Stimulated activated effector memory CD8-positive, alpha-beta T cell treated with anti-CD3 and anti-CD28 coated beads, Interleukin-12 subunit alpha, Interleukin-12 subunit beta, amount 100 ng/mL, for 72 hours (primary cell): ENCODE data around the gene USP12.

ENCODE experiments used
- ATAC-seq: fragments of 150-1000 bp; cut with Tn5 transposase; 2 replicates; pipeline ENCODE4 v1.10.0; 2021
- DNase-seq, 2 donors: peaks; one replicate each; pipeline ENCODE4 v3.0.0; 2021 to 2022; ENCODE audit warnings: low spot score in 2 of 2
- H3K27ac Mint-ChIP-seq: one replicate; pipeline ENCODE4 v1.8.0; 2022; ENCODE audit warnings: mild to moderate bottlenecking, mixed read lengths
- H3K36me3 Mint-ChIP-seq: one replicate; pipeline ENCODE4 v1.8.0; 2022; ENCODE audit warnings: mild to moderate bottlenecking, mixed read lengths
- H3K4me1 Mint-ChIP-seq: one replicate; pipeline ENCODE4 v1.8.0; 2022; ENCODE audit warnings: mixed read lengths
- H3K4me3 Mint-ChIP-seq: one replicate; pipeline ENCODE4 v1.8.0; 2022; ENCODE audit warnings: mild to moderate bottlenecking, mixed read lengths
- H3K9me3 Mint-ChIP-seq: one replicate; pipeline ENCODE4 v1.8.0; 2022; ENCODE audit warnings: mixed read lengths

USP12 gene

DNA sequence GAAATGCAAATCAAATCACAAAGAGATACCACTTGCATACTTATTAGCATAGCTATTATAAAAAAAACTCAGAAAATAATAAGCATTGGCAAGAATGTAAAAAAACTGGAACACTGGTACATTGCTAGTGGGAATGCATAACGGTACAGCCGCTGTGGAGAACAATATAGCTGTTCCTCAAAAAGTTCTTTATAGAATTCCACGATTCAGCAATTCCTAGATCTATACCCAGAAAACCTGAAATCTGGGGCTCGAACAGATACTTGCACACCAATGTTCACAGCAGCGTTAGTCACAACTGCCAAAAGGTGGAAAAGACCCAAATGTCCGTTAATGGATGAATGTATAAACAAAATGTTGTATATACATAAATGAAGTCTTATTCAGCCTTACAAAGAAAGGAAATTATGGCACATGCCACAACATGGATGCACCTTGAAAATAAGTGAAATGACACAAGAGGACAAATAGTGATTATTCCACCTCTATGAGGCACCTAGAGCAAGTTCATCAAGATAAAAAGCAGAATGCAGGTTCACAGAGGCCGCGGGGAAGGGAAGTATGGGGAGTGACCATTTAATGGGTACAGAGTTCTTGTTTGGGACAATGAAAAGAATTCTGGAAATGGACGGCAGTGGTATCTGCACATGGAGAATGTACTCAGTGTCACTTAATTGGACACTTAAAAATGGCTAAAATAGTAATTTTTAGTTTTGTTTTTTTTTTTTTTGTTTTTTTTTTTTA lies 107.2 kb downstream of the USP12 start:
- DNase-seq (no peak), ATAC-seq (no peak)
- peaks cover 54% of the 10 kb centered on the region for H3K36me3 Mint-ChIP-seq
- peaks cover 5% of the 10 kb centered on the region for H3K4me1 Mint-ChIP-seq
- H3K4me3 Mint-ChIP-seq, result no peak overlapping the region
- H3K9me3 Mint-ChIP-seq, result no peaks in the 10 kb centered on the region
- H3K27ac Mint-ChIP-seq, result no peak overlapping the region

DNA sequence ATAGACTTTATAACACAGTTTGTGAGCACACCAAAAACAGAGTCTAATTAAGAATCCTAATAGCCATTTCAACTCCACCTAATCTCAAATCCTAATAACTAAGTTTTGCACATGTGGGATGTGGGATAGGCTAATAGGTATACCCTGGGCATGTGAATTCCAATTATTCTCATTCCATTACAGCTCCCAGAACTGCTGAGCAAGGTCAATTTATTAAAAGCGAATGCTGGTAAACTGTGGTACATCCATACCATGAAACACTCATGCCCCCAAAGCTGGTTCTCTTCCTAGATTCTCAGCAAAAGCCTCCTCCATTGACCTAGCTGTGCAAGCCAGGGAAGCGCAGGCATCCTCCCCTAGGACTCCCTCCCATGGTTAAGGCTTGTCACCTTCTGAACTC lies 113.8 kb downstream of the USP12 start:
- DNase-seq (no peak), ATAC-seq (no peak)
- Mint-ChIP-seq H3K9me3 (no peaks in the 10 kb centered on the region), H3K27ac (peak overlapping the region; percentile 30), H3K4me1 (peaks cover 26% of the 10 kb centered on the region), H3K4me3 (no peak overlapping the region), H3K36me3 (peaks cover 16% of the 10 kb centered on the region)

- H3K27ac Mint-ChIP-seq, result no peak overlapping the region
- H3K9me3 Mint-ChIP-seq, result no peaks in the 10 kb centered on the region
- H3K4me1 Mint-ChIP-seq, result peaks cover 26% of the 10 kb centered on the region
- H3K4me3 Mint-ChIP-seq, result no peak overlapping the region
- ATAC-seq (no peak), DNase-seq (no peak)
- peaks cover 16% of the 10 kb centered on the region for H3K36me3 Mint-ChIP-seq
These were observed 116.1 kb downstream of the USP12 start for GRCh38 chr13:27055526-27055925.

DNA sequence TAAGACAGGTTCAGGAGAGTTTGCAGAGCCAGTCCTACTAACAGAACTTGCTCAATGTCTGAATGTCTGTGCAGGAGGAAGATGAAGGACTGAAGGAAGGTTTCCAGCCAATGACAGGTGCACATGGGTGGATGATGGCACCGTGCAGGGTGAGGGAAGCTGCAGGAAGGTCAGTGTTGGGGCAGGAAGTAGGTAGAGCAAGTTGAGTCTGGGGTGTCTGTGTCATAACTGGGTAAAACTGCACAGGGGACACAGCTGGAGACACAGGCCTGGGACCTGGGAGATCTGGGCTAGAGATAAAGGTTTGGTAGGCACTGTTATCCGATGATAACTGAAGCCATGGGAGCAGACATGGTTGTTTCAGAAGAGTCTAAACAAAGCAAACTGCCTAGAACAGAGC lies 116.9 kb downstream of the USP12 start:
- DNase-seq, result no peak

DNA sequence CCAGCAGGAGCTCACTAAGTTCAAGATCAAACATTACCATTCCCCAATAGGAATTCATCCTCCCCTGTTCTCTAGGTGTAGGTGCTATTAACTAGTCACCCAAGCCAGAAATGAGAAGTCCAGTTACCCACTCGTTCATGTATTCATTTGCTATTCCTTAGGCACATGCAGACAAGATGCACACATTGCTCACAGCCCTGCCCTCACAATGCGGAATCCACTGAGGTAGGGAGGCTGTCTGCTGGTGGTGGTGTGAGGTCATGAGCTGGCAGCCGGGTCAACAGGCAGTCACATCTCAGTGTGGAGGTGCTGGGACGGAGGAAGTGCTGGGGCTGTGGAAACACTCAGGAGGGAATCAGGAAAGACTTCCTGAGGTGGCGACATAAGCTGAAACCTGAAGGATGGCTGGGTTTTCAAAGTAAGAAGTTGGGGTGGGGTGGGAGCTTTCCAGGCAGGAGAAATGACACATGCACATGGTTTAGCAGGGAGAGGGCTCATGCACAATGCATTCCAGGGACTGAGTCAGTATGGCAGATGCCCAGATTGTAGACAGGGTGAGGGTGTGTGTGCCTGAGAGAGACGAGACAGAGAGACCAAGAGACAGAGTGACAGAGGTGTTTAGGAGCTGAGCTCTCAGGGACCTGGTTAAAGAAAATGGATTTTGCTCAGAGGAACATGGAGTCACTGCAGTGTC lies 117.6 kb downstream of the USP12 start:
- Mint-ChIP-seq H3K9me3 (no peaks in the 10 kb centered on the region), H3K36me3 (peaks cover 13% of the 10 kb centered on the region), H3K4me3 (no peak overlapping the region), H3K4me1 (peaks cover 27% of the 10 kb centered on the region), H3K27ac (peak overlapping the region; percentile 27)
- DNase-seq (no peak), ATAC-seq (peak; percentile 26)

More for the DNA sequence above, 116.9 kb downstream of the USP12 start:
- H3K9me3 Mint-ChIP-seq, result no peaks in the 10 kb centered on the region
- peak; percentile 46 for ATAC-seq
- H3K27ac Mint-ChIP-seq, result peak overlapping the region; percentile 27
- peaks cover 9% of the 10 kb centered on the region for H3K36me3 Mint-ChIP-seq
- H3K4me1 Mint-ChIP-seq, result peaks cover 26% of the 10 kb centered on the region
- no peak overlapping the region for H3K4me3 Mint-ChIP-seq

GRCh38 chr13:27053210-27053884 lies 118.3 kb downstream of the USP12 start:
- Mint-ChIP-seq H3K4me3 (no peak overlapping the region), H3K27ac (no peak overlapping the region), H3K4me1 (peaks cover 31% of the 10 kb centered on the region), H3K9me3 (no peaks in the 10 kb centered on the region), H3K36me3 (peaks cover 14% of the 10 kb centered on the region)
- ATAC-seq, result no peak
- no peak for DNase-seq

DNA sequence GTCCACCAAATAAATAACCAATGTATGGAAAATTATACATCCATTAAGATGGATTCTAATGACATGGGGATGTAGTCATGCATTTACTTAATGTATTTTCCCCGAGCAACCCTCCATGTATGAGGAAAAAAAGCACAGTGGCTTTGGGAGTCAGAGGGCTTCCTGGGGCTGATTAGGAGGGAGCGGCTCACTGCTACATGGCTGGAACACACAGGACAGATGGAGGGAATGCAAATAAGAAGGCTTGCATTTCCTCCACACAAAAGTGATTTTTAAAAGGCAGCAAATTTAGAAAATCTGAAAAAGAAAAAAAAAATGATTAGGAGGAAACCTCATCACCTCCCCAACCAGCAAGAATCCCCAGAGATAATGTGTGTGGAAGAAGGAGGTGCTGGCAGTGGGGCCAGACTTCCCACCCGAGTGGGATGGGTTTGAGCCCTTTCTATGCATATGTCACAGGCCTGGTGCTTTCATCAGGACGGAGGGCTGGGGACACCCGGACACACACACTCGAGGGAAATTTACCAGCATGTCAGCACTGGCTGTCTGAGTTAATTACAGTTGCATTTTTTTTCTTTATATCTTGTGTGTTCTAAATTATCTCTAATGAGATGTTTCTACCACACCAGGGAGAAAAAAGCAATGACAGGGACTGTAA lies 118.9 kb downstream of the USP12 start:
- H3K27ac Mint-ChIP-seq, result no peak overlapping the region
- peaks cover 7% of the 10 kb centered on the region for H3K36me3 Mint-ChIP-seq
- ATAC-seq (no peak), DNase-seq (no peak)
- H3K9me3 Mint-ChIP-seq, result no peaks in the 10 kb centered on the region
- H3K4me3 Mint-ChIP-seq, result no peak overlapping the region
- peaks cover 31% of the 10 kb centered on the region for H3K4me1 Mint-ChIP-seq

DNA sequence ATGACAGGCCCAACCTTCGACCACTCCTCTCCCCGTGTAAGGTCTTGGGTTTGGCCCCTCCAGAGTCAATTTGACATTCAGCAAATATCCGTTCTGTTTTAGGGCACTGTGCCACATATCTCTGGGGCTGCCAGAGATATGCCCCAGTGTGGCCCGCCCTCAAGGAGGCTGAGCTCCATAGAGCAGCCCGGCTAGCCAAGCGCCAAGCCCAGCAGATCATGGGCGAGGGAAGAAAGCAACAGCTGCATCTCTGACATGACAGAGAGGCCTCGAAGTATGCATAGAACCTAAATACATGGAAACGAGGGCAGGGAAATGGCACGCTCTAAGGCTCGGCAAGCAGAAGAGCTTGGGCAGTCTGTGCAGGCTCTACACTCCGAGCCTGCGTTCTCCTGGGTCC lies 124.5 kb downstream of the USP12 start:
- Mint-ChIP-seq H3K4me3 (no peak overlapping the region), H3K4me1 (peaks cover 18% of the 10 kb centered on the region), H3K9me3 (no peaks in the 10 kb centered on the region), H3K36me3 (peaks cover 7% of the 10 kb centered on the region), H3K27ac (no peak overlapping the region)
- DNase-seq, result no peak
- no peak for ATAC-seq

DNA sequence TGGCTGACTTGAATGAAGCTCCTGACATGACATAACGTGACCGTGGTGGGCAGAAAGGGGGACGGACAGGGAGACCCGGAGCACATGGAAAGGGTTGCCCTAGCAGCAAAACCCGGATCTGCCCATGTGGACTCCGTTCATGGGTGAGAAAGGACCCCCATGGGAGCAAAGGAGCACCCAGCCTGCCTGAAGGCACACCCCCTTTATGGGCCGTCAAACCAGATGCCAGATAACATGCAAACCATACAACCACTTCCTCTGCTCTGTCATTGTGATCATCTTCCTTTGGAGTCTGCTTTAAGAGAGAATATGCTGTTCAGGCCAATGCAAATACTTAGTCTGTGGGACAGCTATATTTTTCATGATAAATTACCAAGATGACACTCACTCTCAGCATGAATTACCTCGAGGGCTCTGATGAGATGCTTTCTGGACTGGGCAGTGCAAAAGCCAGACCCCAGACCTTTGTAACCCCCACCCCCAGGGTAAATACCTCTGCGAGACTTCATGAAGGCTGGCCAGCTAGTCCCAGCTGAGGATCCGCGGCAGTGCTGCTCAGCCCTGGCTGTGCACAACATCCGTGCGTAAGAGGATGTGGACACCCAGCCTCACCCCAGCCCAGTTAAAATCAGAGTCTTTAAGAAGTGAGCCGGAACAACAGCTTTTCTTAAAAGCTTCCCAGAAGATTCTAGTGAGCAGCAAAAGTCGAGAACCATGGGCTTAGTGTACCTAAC lies 126.6 kb downstream of the USP12 start:
- peak overlapping the region; percentile 38 for H3K4me3 Mint-ChIP-seq
- ATAC-seq (peak; percentile 90), DNase-seq (no peak)
- H3K9me3 Mint-ChIP-seq, result no peaks in the 10 kb centered on the region
- peaks cover 7% of the 10 kb centered on the region for H3K36me3 Mint-ChIP-seq
- H3K27ac Mint-ChIP-seq, result peak overlapping the region; percentile 77
- peaks cover 18% of the 10 kb centered on the region for H3K4me1 Mint-ChIP-seq

- H3K9me3 Mint-ChIP-seq, result no peaks in the 10 kb centered on the region
- no peak overlapping the region for H3K4me3 Mint-ChIP-seq
- no peaks in the 10 kb centered on the region for H3K36me3 Mint-ChIP-seq
- H3K4me1 Mint-ChIP-seq, result peaks cover 13% of the 10 kb centered on the region
- ATAC-seq (peak; percentile 12), DNase-seq (no peak)
- no peak overlapping the region for H3K27ac Mint-ChIP-seq
These were observed 128.6 kb downstream of the USP12 start for GRCh38 chr13:27043013-27043412.

DNA sequence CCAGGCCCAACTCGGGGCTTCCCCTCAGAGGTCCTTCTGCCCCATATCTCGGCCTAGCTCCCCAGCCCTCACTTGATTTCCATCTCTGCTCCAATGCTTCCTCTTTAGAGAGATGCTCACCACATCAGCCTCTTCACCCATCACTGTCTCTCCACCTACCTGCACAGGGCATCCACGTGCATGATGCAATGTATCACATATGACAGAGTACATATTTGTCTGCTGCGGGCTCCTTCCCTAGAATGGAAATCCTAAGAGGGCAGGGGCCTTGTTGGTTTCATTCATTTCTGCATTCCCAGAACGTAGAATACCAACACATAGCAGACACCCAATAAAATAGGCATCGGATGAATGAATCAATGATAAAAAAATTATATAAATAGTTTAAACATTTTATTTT lies 130.3 kb downstream of the USP12 start:
- ATAC-seq (no peak), DNase-seq (no peak)
- Mint-ChIP-seq H3K9me3 (no peaks in the 10 kb centered on the region), H3K36me3 (no peaks in the 10 kb centered on the region), H3K27ac (peak overlapping the region; percentile 2), H3K4me1 (peaks cover 13% of the 10 kb centered on the region), H3K4me3 (no peak overlapping the region)

GRCh38 chr13:27040826-27041108 lies 130.8 kb downstream of the USP12 start:
- ATAC-seq (no peak), DNase-seq (no peak)
- peak overlapping the region; percentile 2 for H3K27ac Mint-ChIP-seq
- H3K4me1 Mint-ChIP-seq, result peaks cover 13% of the 10 kb centered on the region
- H3K4me3 Mint-ChIP-seq, result no peak overlapping the region
- H3K36me3 Mint-ChIP-seq, result no peaks in the 10 kb centered on the region
- H3K9me3 Mint-ChIP-seq, result no peaks in the 10 kb centered on the region

DNA sequence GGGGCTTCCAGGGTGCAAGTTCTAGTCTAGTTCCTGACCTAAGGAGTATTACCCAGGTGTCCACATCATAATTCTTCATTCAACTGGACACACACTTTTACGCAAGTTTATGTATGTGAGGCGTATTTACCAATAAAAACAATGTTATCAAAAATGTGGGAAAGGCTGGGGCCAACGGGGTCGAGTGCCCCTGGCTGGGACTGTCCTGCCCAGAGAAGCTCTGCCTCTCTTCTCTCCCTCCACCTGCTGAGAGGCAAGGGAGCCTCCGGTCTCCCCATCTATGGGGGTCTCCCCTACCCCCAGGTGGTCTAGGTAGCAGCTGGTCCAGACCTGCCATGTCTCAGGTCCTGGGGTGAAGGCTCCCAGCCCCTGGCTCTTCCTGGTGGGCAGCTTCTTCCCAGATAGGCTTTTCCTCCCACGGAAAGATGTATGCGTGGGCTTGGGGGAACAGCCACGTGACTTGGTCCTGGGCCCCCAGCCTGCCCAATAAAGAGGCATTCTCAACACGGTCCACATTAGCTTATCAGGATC lies 132.4 kb downstream of the USP12 start:
- no peaks in the 10 kb centered on the region for H3K9me3 Mint-ChIP-seq
- DNase-seq, result no peak
- peaks cover 13% of the 10 kb centered on the region for H3K4me1 Mint-ChIP-seq
- no peak for ATAC-seq
- no peak overlapping the region for H3K4me3 Mint-ChIP-seq
- H3K27ac Mint-ChIP-seq, result peak overlapping the region; percentile 57
- H3K36me3 Mint-ChIP-seq, result no peaks in the 10 kb centered on the region

- H3K4me1 Mint-ChIP-seq, result peaks cover 9% of the 10 kb centered on the region
- no peak overlapping the region for H3K27ac Mint-ChIP-seq
- no peak for ATAC-seq
- H3K9me3 Mint-ChIP-seq, result no peaks in the 10 kb centered on the region
- no peak for DNase-seq
- no peak overlapping the region for H3K4me3 Mint-ChIP-seq
- no peaks in the 10 kb centered on the region for H3K36me3 Mint-ChIP-seq
These were observed 133.3 kb downstream of the USP12 start for GRCh38 chr13:27038323-27038722.

GRCh38 chr13:27037571-27037970 lies 134.0 kb downstream of the USP12 start:
- Mint-ChIP-seq H3K4me3 (no peak overlapping the region), H3K9me3 (no peaks in the 10 kb centered on the region), H3K4me1 (peaks cover 9% of the 10 kb centered on the region), H3K36me3 (no peaks in the 10 kb centered on the region), H3K27ac (no peak overlapping the region)
- ATAC-seq, result no peak
- DNase-seq, result no peak
